Activated CD4-positive, alpha-beta T cell treated with anti-CD3 and anti-CD28 coated beads, Interleukin-2, amount 10 ng/mL, durations not matched to agents 24 days and 14 days (primary cell): Measurements from ENCODE around the gene TRMT11. TPM values are rescaled to one million over a fixed set of nuclear protein-coding genes. Genes with fewer than 3 reads are reported as not detected.

Experiments
- DNase-seq: peaks from one replicate; pipeline ENCODE4 v3.0.0; 2022
- H3K27ac Mint-ChIP-seq: one replicate; pipeline ENCODE4 v1.8.0; 2022; ENCODE audit warnings: mild to moderate bottlenecking, mixed read lengths
- H3K27me3 Mint-ChIP-seq: one replicate; pipeline ENCODE4 v1.8.0; 2022; ENCODE audit warnings: mixed read lengths
- H3K36me3 Mint-ChIP-seq: one replicate; pipeline ENCODE4 v1.8.0; 2022; ENCODE audit warnings: low read depth, mild to moderate bottlenecking, mixed read lengths
- H3K4me1 Mint-ChIP-seq: one replicate; pipeline ENCODE4 v1.8.0; 2021; ENCODE audit warnings: mixed read lengths
- H3K4me3 Mint-ChIP-seq: one replicate; pipeline ENCODE4 v1.8.0; 2022; ENCODE audit warnings: mild to moderate bottlenecking, moderate library complexity, mixed read lengths
- H3K9me3 Mint-ChIP-seq: one replicate; pipeline ENCODE4 v1.8.0; 2021; ENCODE audit warnings: mixed read lengths
- intact Hi-C: fragments of 100-400 bp; cut with micrococcal nuclease; formaldehyde crosslinking; loops from one replicate; pipeline ENCODE4 v1.15.1; 2023
- total RNA-seq: library from RNA; stranded (reverse); gene quantifications from 2 replicates; pipeline ENCODE4 v1.2.3, GENCODE V29; 2022

TRMT11 gene
- total RNA-seq, 1 donor from 2014 or later, result 34.4 TPM

GRCh38 chr6:126026001-126026400 is 39.7 kb downstream of the TRMT11 start:
- no peak overlapping the region for H3K4me3 Mint-ChIP-seq

GRCh38 chr6:126027601-126028000 is 41.3 kb downstream of the TRMT11 start:
- no peaks in the 10 kb centered on the region for H3K27me3 Mint-ChIP-seq
- DNase-seq, result no peak
- no peak overlapping the region for H3K4me3 Mint-ChIP-seq
- H3K36me3 Mint-ChIP-seq, result peaks cover 8% of the 10 kb centered on the region
- no peak overlapping the region for H3K27ac Mint-ChIP-seq
- intact Hi-C loops, result no loop called here
- no peaks in the 10 kb centered on the region for H3K4me1 Mint-ChIP-seq
- H3K9me3 Mint-ChIP-seq, result no peaks in the 10 kb centered on the region

More at GRCh38 chr6:126026001-126026400, 39.7 kb downstream of the TRMT11 start:
- Mint-ChIP-seq H3K36me3 (peaks cover 18% of the 10 kb centered on the region), H3K27ac (no peak overlapping the region), H3K27me3 (no peaks in the 10 kb centered on the region), H3K9me3 (no peaks in the 10 kb centered on the region), H3K4me1 (no peaks in the 10 kb centered on the region)
- no peak for DNase-seq
- intact Hi-C loops, result no loop called here

DNA sequence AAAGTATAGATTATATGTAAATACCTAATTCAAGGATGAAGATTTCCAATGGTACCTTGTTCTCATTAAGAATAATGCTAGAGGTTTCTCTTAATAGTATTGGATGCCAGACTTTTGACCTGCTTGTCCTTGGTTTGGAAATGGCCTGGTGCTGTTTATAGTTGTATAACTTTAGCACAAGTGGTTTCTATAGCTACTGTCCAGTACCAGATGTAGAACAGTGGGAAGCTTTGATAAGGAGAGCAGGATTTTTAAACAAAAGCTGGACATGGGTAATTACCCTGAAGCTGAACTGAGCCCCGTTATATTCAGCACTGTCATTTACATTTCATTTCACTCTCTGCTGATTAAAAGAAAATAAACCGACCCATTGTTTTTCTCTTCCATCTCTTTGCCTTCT is 43.7 kb downstream of the TRMT11 start:
- no peak overlapping the region for H3K4me3 Mint-ChIP-seq
- peaks cover 12% of the 10 kb centered on the region for H3K36me3 Mint-ChIP-seq
- no peak for DNase-seq
- intact Hi-C loops, result no loop called here
- H3K9me3 Mint-ChIP-seq, result no peaks in the 10 kb centered on the region
- peaks cover 4% of the 10 kb centered on the region for H3K4me1 Mint-ChIP-seq
- no peak overlapping the region for H3K27ac Mint-ChIP-seq
- no peaks in the 10 kb centered on the region for H3K27me3 Mint-ChIP-seq

- Mint-ChIP-seq H3K4me3 (no peak overlapping the region), H3K9me3 (no peaks in the 10 kb centered on the region), H3K27ac (no peak overlapping the region), H3K4me1 (peaks cover 4% of the 10 kb centered on the region), H3K36me3 (peaks cover 17% of the 10 kb centered on the region), H3K27me3 (no peaks in the 10 kb centered on the region)
- intact Hi-C loops, result no loop called here
- DNase-seq, result peak; percentile 67
Observed at GRCh38 chr6:126033696-126034095, 47.4 kb downstream of the TRMT11 start.

DNA sequence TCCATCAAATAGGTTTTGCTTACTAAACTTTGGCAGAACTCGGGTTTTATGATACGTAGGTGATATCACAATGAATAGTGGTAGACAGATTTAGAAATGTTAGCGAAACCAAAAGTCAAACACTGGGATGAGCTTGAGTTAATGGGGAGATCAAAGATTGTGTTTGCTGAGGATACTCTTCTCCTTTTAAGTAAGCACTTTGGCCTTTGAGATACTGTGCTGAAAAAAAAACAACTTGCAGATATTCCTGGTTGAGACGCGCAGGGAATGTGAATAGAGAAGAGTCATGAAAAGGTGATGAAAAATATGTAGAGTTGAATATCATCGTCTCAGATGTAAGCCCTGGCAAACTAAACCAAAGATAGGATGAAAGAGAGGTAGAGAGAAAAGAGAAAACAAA is 48.3 kb downstream of the TRMT11 start:
- no peak for DNase-seq
- Mint-ChIP-seq H3K4me3 (no peak overlapping the region), H3K36me3 (peaks cover 15% of the 10 kb centered on the region), H3K4me1 (peaks cover 4% of the 10 kb centered on the region), H3K27ac (no peak overlapping the region), H3K9me3 (no peaks in the 10 kb centered on the region), H3K27me3 (no peaks in the 10 kb centered on the region)
- intact Hi-C loops, result no loop called here

DNA sequence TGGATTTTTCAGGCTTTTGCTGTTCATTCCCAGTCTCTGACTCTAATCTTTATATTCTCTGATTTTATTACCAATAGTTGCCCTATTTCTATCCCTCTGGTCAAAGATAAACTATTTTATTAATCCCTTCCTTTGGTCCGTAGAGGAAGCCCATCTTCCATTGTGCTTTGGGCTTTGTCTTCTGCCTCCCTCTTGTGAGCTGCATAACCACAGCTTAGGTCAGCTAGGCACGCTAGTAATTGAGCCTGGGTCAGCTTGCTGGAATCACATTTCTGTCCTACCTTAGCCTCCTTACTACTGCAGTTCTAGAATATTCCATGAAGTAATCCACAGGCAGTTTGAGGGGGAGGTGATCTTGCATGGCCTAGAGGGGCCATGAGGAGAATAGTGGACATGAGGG is 49.4 kb downstream of the TRMT11 start:
- H3K36me3 Mint-ChIP-seq, result peaks cover 16% of the 10 kb centered on the region
- H3K27me3 Mint-ChIP-seq, result no peaks in the 10 kb centered on the region
- no peak for DNase-seq
- H3K4me3 Mint-ChIP-seq, result no peak overlapping the region
- H3K27ac Mint-ChIP-seq, result no peak overlapping the region
- no peaks in the 10 kb centered on the region for H3K9me3 Mint-ChIP-seq
- peaks cover 4% of the 10 kb centered on the region for H3K4me1 Mint-ChIP-seq
- intact Hi-C loops, result no loop called here

- Mint-ChIP-seq H3K9me3 (no peaks in the 10 kb centered on the region), H3K27ac (no peak overlapping the region), H3K4me3 (no peak overlapping the region), H3K4me1 (peaks cover 4% of the 10 kb centered on the region), H3K27me3 (no peaks in the 10 kb centered on the region), H3K36me3 (peaks cover 30% of the 10 kb centered on the region)
- DNase-seq, result no peak
- intact Hi-C loops, result no loop called here
Observed at GRCh38 chr6:126038234-126038633, 51.9 kb downstream of the TRMT11 start.

DNA sequence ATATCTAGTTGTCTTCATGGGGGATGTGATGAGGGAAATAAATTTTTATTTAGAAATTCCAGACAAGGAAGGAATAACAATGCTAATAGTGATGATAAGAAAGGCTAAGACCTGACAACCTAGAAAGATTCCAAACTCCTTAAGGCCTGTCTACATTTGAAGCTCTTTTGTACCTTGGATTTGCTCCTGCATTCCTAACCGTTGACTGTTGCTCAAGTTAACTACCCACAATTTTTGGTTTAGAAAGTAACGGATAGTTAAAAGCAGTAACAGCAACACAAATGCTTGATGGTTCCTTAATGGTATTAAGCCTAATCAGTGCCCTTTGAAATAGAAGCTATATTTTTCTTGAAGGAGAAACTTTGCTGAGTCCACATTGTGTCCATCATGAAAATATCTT is 52.9 kb downstream of the TRMT11 start:
- H3K4me3 Mint-ChIP-seq, result no peak overlapping the region
- peaks cover 29% of the 10 kb centered on the region for H3K36me3 Mint-ChIP-seq
- no peak overlapping the region for H3K27ac Mint-ChIP-seq
- intact Hi-C loops, result no loop called here
- H3K27me3 Mint-ChIP-seq, result no peaks in the 10 kb centered on the region
- no peaks in the 10 kb centered on the region for H3K4me1 Mint-ChIP-seq
- peaks cover under 1% of the 10 kb centered on the region for H3K9me3 Mint-ChIP-seq
- no peak for DNase-seq

DNA sequence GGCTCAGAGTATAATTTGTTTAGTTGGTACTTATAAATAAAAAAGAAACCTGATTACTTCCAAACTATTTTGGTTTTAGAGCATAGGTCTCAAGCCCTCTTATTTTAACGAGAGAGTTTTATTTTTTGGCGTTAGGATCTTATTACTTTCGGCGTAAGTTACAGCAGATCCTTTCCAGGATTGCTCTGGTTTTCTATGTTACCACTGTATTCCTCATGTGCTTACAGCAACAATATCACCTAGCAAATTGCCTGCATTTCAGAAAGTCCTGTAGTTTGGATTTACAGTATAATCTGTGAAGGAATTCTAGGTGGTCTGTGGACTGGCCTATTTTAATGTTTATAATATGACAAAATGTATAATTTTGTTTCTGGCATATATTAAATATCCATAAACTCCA is 54.1 kb downstream of the TRMT11 start:
- H3K36me3 Mint-ChIP-seq, result peaks cover 33% of the 10 kb centered on the region
- intact Hi-C loops, result no loop called here
- H3K27me3 Mint-ChIP-seq, result no peaks in the 10 kb centered on the region
- H3K9me3 Mint-ChIP-seq, result peaks cover 4% of the 10 kb centered on the region
- H3K4me1 Mint-ChIP-seq, result no peaks in the 10 kb centered on the region
- no peak overlapping the region for H3K4me3 Mint-ChIP-seq
- H3K27ac Mint-ChIP-seq, result no peak overlapping the region
- DNase-seq, result no peak

- H3K27ac Mint-ChIP-seq, result no peak overlapping the region
- intact Hi-C loops, result no loop called here
- peaks cover 33% of the 10 kb centered on the region for H3K36me3 Mint-ChIP-seq
- no peaks in the 10 kb centered on the region for H3K27me3 Mint-ChIP-seq
- H3K4me1 Mint-ChIP-seq, result no peaks in the 10 kb centered on the region
- no peak overlapping the region for H3K4me3 Mint-ChIP-seq
- no peak for DNase-seq
- H3K9me3 Mint-ChIP-seq, result peaks cover 4% of the 10 kb centered on the region
Observed at GRCh38 chr6:126040826-126041225, 54.5 kb downstream of the TRMT11 start.

DNA sequence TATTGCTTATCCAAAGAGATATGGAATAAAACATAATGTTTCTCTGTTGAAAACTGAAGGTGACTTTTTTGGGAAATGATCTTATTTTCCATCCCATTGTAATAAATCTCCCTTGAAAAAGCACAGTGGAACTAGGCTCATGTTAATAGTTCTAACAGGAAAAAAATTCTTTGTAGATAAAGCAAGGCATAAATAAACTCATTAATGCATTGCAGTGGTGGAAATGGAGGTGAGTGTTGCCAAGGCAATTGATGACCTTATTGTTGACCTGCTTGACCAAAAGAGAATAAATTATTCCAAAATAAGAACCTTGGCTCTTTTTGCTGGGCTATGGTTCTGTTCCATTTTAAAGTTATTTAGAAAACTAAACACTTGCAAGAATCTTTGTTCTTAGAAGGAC is 55.2 kb downstream of the TRMT11 start:
- H3K9me3 Mint-ChIP-seq, result peaks cover 4% of the 10 kb centered on the region
- intact Hi-C loops, result no loop called here
- H3K27me3 Mint-ChIP-seq, result no peaks in the 10 kb centered on the region
- H3K4me3 Mint-ChIP-seq, result no peak overlapping the region
- H3K36me3 Mint-ChIP-seq, result peaks cover 28% of the 10 kb centered on the region
- no peak for DNase-seq
- H3K27ac Mint-ChIP-seq, result no peak overlapping the region
- H3K4me1 Mint-ChIP-seq, result no peaks in the 10 kb centered on the region

GRCh38 chr6:126042001-126042419 is 55.7 kb downstream of the TRMT11 start:
- H3K27me3 Mint-ChIP-seq, result no peaks in the 10 kb centered on the region
- H3K4me3 Mint-ChIP-seq, result no peak overlapping the region
- H3K27ac Mint-ChIP-seq, result no peak overlapping the region
- H3K4me1 Mint-ChIP-seq, result no peaks in the 10 kb centered on the region
- peaks cover 32% of the 10 kb centered on the region for H3K36me3 Mint-ChIP-seq
- H3K9me3 Mint-ChIP-seq, result peaks cover 4% of the 10 kb centered on the region
- DNase-seq, result no peak
- intact Hi-C loops, result no loop called here

DNA sequence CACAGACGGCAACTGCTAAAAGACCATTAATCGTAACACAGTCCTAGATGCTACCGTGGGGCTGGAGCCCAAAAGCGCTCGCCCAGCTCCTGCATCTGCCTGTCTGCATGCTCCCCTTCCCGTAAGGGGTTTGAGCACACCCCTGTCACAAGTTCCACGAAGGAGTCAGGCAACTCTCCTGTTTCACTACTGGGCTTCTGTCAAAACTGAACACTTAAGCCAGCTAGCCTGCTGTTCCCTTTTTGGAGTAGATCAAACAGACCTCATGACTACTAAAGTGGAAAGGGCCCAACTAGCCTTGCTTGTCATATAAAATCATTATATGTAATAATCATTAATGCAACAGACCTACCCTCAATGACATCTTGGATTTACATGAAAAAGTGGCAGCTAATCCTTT is 61.3 kb downstream of the TRMT11 start:
- H3K4me1 Mint-ChIP-seq, result no peaks in the 10 kb centered on the region
- intact Hi-C loops, result no loop called here
- DNase-seq, result no peak
- peaks cover 17% of the 10 kb centered on the region for H3K36me3 Mint-ChIP-seq
- peaks cover 4% of the 10 kb centered on the region for H3K9me3 Mint-ChIP-seq
- no peak overlapping the region for H3K4me3 Mint-ChIP-seq
- H3K27me3 Mint-ChIP-seq, result no peaks in the 10 kb centered on the region
- no peak overlapping the region for H3K27ac Mint-ChIP-seq

GRCh38 chr6:126048635-126049034 is 62.3 kb downstream of the TRMT11 start:
- no peaks in the 10 kb centered on the region for H3K4me1 Mint-ChIP-seq
- peaks cover 4% of the 10 kb centered on the region for H3K9me3 Mint-ChIP-seq
- no peak overlapping the region for H3K27ac Mint-ChIP-seq
- H3K4me3 Mint-ChIP-seq, result no peak overlapping the region
- intact Hi-C loops, result no loop called here
- no peaks in the 10 kb centered on the region for H3K27me3 Mint-ChIP-seq
- DNase-seq, result no peak
- peaks cover 17% of the 10 kb centered on the region for H3K36me3 Mint-ChIP-seq

- Mint-ChIP-seq H3K4me3 (no peak overlapping the region), H3K27me3 (no peaks in the 10 kb centered on the region), H3K4me1 (no peaks in the 10 kb centered on the region), H3K36me3 (peaks cover 11% of the 10 kb centered on the region), H3K9me3 (no peaks in the 10 kb centered on the region), H3K27ac (no peak overlapping the region)
- intact Hi-C loops, result no loop called here
- DNase-seq, result peak; percentile 22
Observed at GRCh38 chr6:126050795-126051194, 64.5 kb downstream of the TRMT11 start.
